Testis (tissue), 3 donors: Measurements from ENCODE around the gene AMMECR1. TPM values are rescaled to one million over a fixed set of nuclear protein-coding genes. Genes with fewer than 3 reads are reported as not detected.

Source experiments
- DNase-seq: peaks from one replicate; pipeline ENCODE4 v3.0.0-alpha.2; 2019
- H3K27ac ChIP-seq, 2 donors: fragments of 200-600 bp; sonication (generic); one replicate each; pipeline ENCODE4 v1.5.1; 2019
- H3K27me3 ChIP-seq: fragments of 200-600 bp; sonication (generic); one replicate; pipeline ENCODE4 v1.5.1; 2019
- H3K36me3 ChIP-seq: fragments of 200-600 bp; sonication (generic); one replicate; pipeline ENCODE4 v1.5.1; 2017; ENCODE audit warnings: low read depth; ENCODE audit errors: missing control alignments
- H3K4me1 ChIP-seq: fragments of 200-600 bp; sonication (generic); one replicate; pipeline ENCODE4 v1.5.1; 2019
- H3K4me3 ChIP-seq, 2 donors: fragments of 200-600 bp; sonication (generic); one replicate each; pipeline ENCODE4 v1.5.1; 2017 to 2019
- H3K9me3 ChIP-seq: fragments of 200-600 bp; sonication (generic); one replicate; pipeline ENCODE4 v1.5.1; 2017
- POLR2A ChIP-seq: fragments of 450-650 bp; IDR thresholded peaks from one replicate; pipeline ENCODE4 v1.6.1; 2017; ENCODE audit warnings: antibody characterized with exemption, mild to moderate bottlenecking, moderate library complexity
- WGBS, 2 donors: methylation state at CpG; one replicate each; pipeline ENCODE4 v1.1.5; 2018; 5-methylcytosine and 5-hydroxymethylcytosine counted together
- intact Hi-C: fragments of 100-400 bp; cut with DNase I; formaldehyde crosslinking; loops from one replicate; pipeline ENCODE4 v1.15.1; 2023; ENCODE audit warnings: low total_unique reads
- polyA plus RNA-seq: library from polyadenylated mRNA; stranded (reverse); fragments of 350-450 nt; fragmentation: Illumina TruSeq; extraction: RNeasy Lipid Tissue Mini Kit (QIAGEN cat#74804); gene quantifications from one replicate; pipeline ENCODE4 v1.2.3, GENCODE V29; 2014; ENCODE audit warnings: low read depth, low replicate concordance; ENCODE audit not compliant: insufficient read depth
- total RNA-seq, 2 donors: library from RNA; depleted of rRNA; stranded (reverse); fragments of >200 nt; gene quantifications; one replicate each; pipeline ENCODE4 v1.2.3, GENCODE V29; 2016
- TF ChIP-seq, protein P1 (sequence below), 3 experiments: fragments of 450-650 bp in 2 of 3; fragments of 200-600 bp in 1 of 3; sonication (generic) in 1 of 3; IDR thresholded peaks; one replicate each; pipeline ENCODE4 v1.5.1; 2016 to 2019; ENCODE audit warnings: antibody characterized with exemption in 3 of 3, mild to moderate bottlenecking in 2 of 3, moderate library complexity in 1 of 3

AMMECR1 gene
- total and polyA plus RNA-seq, 3 donors from 2014 or later: 3.3 to 5.7 (median 5.4) TPM

DNA sequence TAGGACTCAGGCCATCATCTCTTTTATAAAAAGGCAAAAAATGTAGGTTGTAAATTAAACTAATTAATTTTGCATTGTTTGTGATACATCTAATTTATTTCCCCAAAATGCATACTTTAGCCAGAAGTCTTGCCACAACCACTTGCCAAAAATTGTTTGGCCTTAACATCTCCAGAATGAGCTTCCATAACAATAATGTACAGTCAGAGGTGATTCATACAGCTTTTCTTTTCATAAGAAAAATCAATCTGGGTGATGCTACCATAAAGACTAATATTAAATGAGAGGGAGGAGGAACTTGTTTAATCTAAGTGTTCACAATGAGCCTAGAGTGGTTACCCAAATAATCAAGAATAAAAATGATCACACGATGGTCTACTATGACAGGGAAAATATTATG lies 59.3 kb downstream of the AMMECR1 start:
- H3K36me3 ChIP-seq: no peaks in the 10 kb centered on the region
- H3K27me3 ChIP-seq: no peaks in the 10 kb centered on the region
- intact Hi-C loops: no loop called here
- no peak overlapping the region for H3K4me3 ChIP-seq
- no peak for TF ChIP-seq POLR2A
- TF ChIP-seq, protein P1, sequence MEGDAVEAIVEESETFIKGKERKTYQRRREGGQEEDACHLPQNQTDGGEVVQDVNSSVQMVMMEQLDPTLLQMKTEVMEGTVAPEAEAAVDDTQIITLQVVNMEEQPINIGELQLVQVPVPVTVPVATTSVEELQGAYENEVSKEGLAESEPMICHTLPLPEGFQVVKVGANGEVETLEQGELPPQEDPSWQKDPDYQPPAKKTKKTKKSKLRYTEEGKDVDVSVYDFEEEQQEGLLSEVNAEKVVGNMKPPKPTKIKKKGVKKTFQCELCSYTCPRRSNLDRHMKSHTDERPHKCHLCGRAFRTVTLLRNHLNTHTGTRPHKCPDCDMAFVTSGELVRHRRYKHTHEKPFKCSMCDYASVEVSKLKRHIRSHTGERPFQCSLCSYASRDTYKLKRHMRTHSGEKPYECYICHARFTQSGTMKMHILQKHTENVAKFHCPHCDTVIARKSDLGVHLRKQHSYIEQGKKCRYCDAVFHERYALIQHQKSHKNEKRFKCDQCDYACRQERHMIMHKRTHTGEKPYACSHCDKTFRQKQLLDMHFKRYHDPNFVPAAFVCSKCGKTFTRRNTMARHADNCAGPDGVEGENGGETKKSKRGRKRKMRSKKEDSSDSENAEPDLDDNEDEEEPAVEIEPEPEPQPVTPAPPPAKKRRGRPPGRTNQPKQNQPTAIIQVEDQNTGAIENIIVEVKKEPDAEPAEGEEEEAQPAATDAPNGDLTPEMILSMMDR (IDR thresholded peaks at IDR 0.05): no peak
- H3K9me3 ChIP-seq: no peaks in the 10 kb centered on the region
- H3K27ac ChIP-seq: no peak overlapping the region
- WGBS, 2 donors: 65 to 100% methylated on average over 1 of the region's 1 CpG
- H3K4me1 ChIP-seq: no peaks in the 10 kb centered on the region
- no peak for DNase-seq

DNA sequence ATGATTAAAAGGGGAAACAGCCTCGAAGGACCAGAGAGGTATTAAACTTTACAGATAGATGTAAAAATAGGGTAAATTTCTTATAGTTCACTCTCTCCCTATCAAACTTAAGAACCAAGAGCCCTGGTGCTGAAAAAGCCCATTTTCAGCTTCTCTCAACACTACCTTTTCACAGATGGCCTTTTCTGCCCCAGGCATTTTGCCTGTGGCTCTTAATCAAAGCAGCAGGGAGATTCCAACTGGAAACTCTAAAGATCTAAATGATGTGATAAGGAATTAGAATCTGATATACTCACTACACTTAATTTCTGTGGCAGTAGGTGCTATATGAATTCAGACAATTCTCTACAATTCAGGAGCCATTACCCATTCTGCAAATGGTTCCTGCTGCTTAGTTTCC lies 60.0 kb downstream of the AMMECR1 start:
- Histone ChIP-seq H3K36me3 (no peaks in the 10 kb centered on the region), H3K27ac (no peak overlapping the region), H3K4me3 (no peak overlapping the region), H3K27me3 (no peaks in the 10 kb centered on the region), H3K4me1 (no peaks in the 10 kb centered on the region), H3K9me3 (no peaks in the 10 kb centered on the region)
- 63 to 74% methylated on average over 1 of the region's 1 CpG for WGBS, 2 donors
- DNase-seq: no peak
- intact Hi-C loops: no loop called here
- TF ChIP-seq, protein P1 (IDR thresholded peaks at IDR 0.05): no peak
- no peak for TF ChIP-seq POLR2A

DNA sequence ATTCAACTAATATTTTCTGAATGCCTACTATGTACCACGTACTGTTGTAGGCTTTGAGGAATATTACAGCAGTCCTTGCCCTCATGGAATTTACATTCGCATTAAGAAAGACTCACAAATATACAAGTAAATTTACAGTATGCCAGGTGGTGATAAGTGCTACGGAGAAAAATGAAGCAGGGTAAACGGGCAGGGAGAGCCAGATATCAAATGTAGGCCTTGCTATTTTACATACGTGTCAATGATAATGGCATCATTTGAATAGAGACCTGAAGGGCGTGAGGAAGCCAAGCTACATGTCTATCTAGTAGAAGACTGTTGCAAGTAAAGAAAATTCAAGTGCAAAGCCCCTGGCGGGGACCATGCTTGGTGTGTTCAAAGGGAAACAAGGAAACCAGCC lies 65.2 kb downstream of the AMMECR1 start:
- no peaks in the 10 kb centered on the region for H3K36me3 ChIP-seq
- H3K4me3 ChIP-seq: no peak overlapping the region
- no peak overlapping the region for H3K27ac ChIP-seq
- WGBS, 2 donors: 89 to 91% methylated on average over 7 of the region's 7 CpGs
- no peaks in the 10 kb centered on the region for H3K4me1 ChIP-seq
- intact Hi-C loops: no loop called here
- no peaks in the 10 kb centered on the region for H3K27me3 ChIP-seq
- no peaks in the 10 kb centered on the region for H3K9me3 ChIP-seq
- DNase-seq: no peak
- TF ChIP-seq POLR2A: no peak
- TF ChIP-seq, protein P1 (IDR thresholded peaks at IDR 0.05): no peak

DNA sequence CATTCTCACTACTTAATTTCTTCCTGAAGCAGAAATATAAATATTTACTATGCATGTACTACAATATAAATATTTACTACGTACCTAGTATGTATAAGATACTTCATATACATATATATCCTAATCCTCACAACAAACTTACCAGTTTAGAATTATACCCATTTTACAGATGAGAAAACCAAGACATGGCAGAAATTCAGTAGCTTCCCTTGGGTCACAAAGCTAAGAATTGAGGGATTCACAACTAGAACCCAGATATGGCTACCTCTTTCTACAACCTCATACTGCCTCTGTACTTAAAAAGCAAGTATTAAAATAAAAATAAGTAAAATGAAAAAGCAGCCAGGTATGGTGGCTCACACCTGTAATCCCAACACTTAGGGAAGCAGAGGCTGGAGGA lies 65.9 kb downstream of the AMMECR1 start:
- H3K4me3 ChIP-seq: no peak overlapping the region
- H3K9me3 ChIP-seq: no peaks in the 10 kb centered on the region
- TF ChIP-seq POLR2A: no peak
- TF ChIP-seq, protein P1 (IDR thresholded peaks at IDR 0.05): no peak
- H3K4me1 ChIP-seq: no peaks in the 10 kb centered on the region
- 94 to 100% methylated on average over 1 of the region's 1 CpG for WGBS, 2 donors
- H3K27ac ChIP-seq: no peak overlapping the region
- no peaks in the 10 kb centered on the region for H3K27me3 ChIP-seq
- intact Hi-C loops: no loop called here
- DNase-seq: no peak
- H3K36me3 ChIP-seq: no peaks in the 10 kb centered on the region

DNA sequence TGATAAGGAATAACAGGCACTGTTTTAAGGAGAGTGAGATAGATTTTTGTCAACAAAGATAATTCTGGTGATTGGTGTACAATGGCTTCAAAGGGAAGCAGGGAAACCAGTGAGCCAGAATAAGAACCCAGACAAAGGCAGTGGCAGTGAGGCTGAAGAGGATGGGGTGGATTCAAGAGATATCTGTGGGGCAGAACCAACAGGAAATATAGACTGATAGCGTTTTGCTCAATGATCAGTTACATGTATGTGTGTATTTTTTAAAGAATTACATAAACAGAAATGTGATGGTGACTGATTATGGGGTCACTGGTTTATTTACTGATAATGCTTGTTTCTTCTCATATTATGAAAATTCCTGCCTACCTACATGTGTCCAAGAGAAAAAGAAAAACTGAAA lies 66.4 kb downstream of the AMMECR1 start:
- TF ChIP-seq POLR2A: no peak
- TF ChIP-seq, protein P1 (IDR thresholded peaks at IDR 0.05): no peak
- intact Hi-C loops: no loop called here
- Histone ChIP-seq H3K27me3 (no peaks in the 10 kb centered on the region), H3K4me1 (no peaks in the 10 kb centered on the region), H3K9me3 (no peaks in the 10 kb centered on the region), H3K36me3 (no peaks in the 10 kb centered on the region), H3K4me3 (no peak overlapping the region), H3K27ac (no peak overlapping the region)
- DNase-seq: no peak
- 87 to 100% methylated on average over 1 of the region's 1 CpG for WGBS, 2 donors
